Measurements from ENCODE around the gene NCDN. TPM values are rescaled to one million over a fixed set of nuclear protein-coding genes. Genes with fewer than 3 reads are reported as not detected.
A peak's percentile ranks its signal among the peaks of the same experiment; 100 is the strongest.
"Not testable (repeated sequence)": the region's sequence is repeated elsewhere in the genome, so short reads cannot be mapped to it uniquely, and the experiment has no call there.

The NCDN gene
- polyA plus RNA-seq, 3 donors, result 12.5 to 13.8 (median 13.8) TPM

- peak in 1 of 3 donors; percentile 51 for DNase-seq (ENCODE audit: low read depth in 3 of 3, low spot score in 2 of 3)
These were observed 11.4 kb downstream of the NCDN start for GRCh38 chr1:35568975-35569395.

- DNase-seq (ENCODE audit: low read depth in 3 of 3, low spot score in 2 of 3), result no peak
These were observed 12.3 kb downstream of the NCDN start for GRCh38 chr1:35569936-35570335.

GRCh38 chr1:35570589-35571137, 13.1 kb downstream of the NCDN start:
- no peak for DNase-seq (ENCODE audit: low read depth in 3 of 3, low spot score in 2 of 3)

- no peak for DNase-seq (ENCODE audit: low read depth in 3 of 3, low spot score in 2 of 3)
These were observed 13.7 kb downstream of the NCDN start for GRCh38 chr1:35571263-35571662.

- no peak for DNase-seq (ENCODE audit: low read depth in 3 of 3, low spot score in 2 of 3)
These were observed 14.7 kb downstream of the NCDN start for GRCh38 chr1:35572296-35572695.

- no peak for DNase-seq (ENCODE audit: low read depth in 3 of 3, low spot score in 2 of 3)
These were observed 15.9 kb downstream of the NCDN start, which contains the start of gene TFAP2E for GRCh38 chr1:35573198-35574124. Gene TFAP2E, plus strand, starts transcription at chr1:35573314. Its CDS starts 264 bp downstream, at chr1:35573578.

- no peak for DNase-seq (ENCODE audit: low read depth in 3 of 3, low spot score in 2 of 3)
These were observed 16.6 kb downstream of the NCDN start for GRCh38 chr1:35574125-35574654.

GRCh38 chr1:35574655-35575415, 17.2 kb downstream of the NCDN start:
- no peak for DNase-seq (ENCODE audit: low read depth in 3 of 3, low spot score in 2 of 3)

GRCh38 chr1:35575416-35575958, 17.9 kb downstream of the NCDN start:
- no peak for DNase-seq (ENCODE audit: low read depth in 3 of 3, low spot score in 2 of 3)

- no peak for DNase-seq (ENCODE audit: low read depth in 3 of 3, low spot score in 2 of 3)
These were observed 18.6 kb downstream of the NCDN start for GRCh38 chr1:35576061-35576765.

- DNase-seq (ENCODE audit: low read depth in 3 of 3, low spot score in 2 of 3), result not testable (repeated sequence)
These were observed 19.1 kb downstream of the NCDN start for GRCh38 chr1:35576766-35577070.

- no peak for DNase-seq (ENCODE audit: low read depth in 3 of 3, low spot score in 2 of 3)
These were observed 19.7 kb downstream of the NCDN start for GRCh38 chr1:35577071-35577998.

- DNase-seq (ENCODE audit: low read depth in 3 of 3, low spot score in 2 of 3), result no peak
These were observed 23.4 kb downstream of the NCDN start for GRCh38 chr1:35580949-35581388.

- not testable (repeated sequence) for DNase-seq (ENCODE audit: low read depth in 3 of 3, low spot score in 2 of 3)
These were observed 24.0 kb downstream of the NCDN start for GRCh38 chr1:35581621-35582020.

- no peak for DNase-seq (ENCODE audit: low read depth in 3 of 3, low spot score in 2 of 3)
These were observed 27.7 kb downstream of the NCDN start for GRCh38 chr1:35585281-35585680.

GRCh38 chr1:35585805-35586204, 28.2 kb downstream of the NCDN start:
- not testable (repeated sequence) for DNase-seq (ENCODE audit: low read depth in 3 of 3, low spot score in 2 of 3)

GRCh38 chr1:35586808-35587207, 29.2 kb downstream of the NCDN start:
- no peak for DNase-seq (ENCODE audit: low read depth in 3 of 3, low spot score in 2 of 3)

- DNase-seq (ENCODE audit: low read depth in 3 of 3, low spot score in 2 of 3), result no peak
These were observed 30.1 kb downstream of the NCDN start for GRCh38 chr1:35587736-35588135.
